NK-92 (cell line): ENCODE measurements around the gene NPAS3.

ENCODE experiments used
- DNase-seq: peaks from one replicate; lab custom pipeline; 2025; ENCODE audit not compliant: unreplicated experiment; lab: John Stamatoyannopoulos, UW

The NPAS3 gene

DNA sequence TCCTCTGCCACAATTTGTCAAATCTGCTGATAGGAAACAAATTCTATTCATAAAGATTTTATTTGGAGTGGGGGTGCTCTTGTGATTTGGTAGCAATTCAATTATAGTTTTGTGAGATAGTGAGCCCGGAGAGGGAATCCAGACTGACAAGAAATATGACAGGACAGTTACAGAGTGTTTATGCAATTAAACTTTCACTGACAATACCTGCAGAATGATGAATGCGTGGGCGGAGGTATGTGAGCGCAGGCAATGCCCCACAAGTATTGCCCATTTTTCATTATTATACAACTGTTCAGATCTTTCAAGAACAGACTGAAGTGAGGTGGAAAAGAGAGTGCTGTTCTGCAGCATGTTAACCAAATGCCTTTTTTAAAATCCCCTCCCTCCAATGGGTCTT is 753.2 kb downstream of the NPAS3 start:
- DNase-seq: no peak

- no peak for DNase-seq
These were observed 754.1 kb downstream of the NPAS3 start for GRCh38 chr14:33692762-33693161.

DNA sequence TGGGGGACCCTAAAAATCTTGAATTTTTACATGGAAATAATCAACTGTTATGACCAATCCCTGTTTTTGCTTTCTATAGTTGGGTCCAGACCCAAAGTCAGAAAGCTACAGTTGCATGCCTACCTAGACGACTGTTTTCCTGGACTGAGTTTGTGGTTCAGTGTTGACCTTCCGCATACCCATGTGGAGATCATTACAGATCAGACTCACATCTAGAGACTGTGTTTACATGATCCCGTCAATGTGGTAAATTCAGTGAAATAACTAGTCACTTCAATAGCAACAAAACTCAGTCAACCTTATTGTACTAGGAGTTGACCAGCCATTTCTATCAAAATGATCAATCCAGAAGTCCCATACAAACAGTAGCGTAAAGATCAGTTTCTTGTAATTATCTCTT is 754.6 kb downstream of the NPAS3 start:
- no peak for DNase-seq

DNA sequence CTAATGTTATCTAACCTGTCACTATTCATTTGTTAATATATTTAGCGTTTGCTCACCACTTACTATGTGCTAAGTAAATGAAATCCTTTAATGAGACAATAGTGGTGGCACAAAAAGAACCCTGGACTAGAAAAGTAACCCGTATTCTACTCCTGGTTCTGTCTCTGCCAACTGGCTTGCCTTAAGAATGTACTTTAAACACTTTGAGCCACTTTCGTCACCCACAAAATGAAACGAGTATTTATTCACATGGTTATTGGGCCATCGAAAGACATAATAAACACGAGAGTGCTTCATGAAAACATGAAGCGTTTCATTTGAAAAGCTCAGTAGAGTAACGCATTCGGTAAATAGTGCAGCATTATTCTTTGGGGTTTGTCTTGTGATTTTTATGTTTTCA is 757.5 kb downstream of the NPAS3 start:
- no peak for DNase-seq

- DNase-seq: no peak
These were observed 760.8 kb downstream of the NPAS3 start for GRCh38 chr14:33699300-33699983.

GRCh38 chr14:33700052-33700451 is 761.4 kb downstream of the NPAS3 start:
- DNase-seq: no peak

GRCh38 chr14:33702293-33702692 is 763.6 kb downstream of the NPAS3 start:
- DNase-seq: no peak

DNA sequence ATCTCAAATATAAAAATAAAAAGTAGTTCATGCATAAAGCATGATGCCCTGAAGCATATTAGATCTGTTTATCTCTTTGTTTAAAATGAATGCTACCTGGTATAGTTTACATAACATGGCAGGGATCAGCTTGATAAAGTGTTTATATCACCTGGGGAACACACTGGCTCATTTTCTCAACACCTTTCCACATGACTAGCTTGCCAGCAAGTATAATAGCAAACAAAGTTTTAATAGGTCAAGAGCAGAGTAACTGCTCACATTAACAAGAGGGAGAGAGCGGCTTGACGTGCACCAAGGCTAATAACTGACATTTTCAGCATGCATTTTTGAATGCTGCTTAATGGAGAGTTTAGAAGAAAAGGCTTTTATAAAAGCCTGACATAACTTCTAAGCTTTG is 765.8 kb downstream of the NPAS3 start:
- DNase-seq: no peak

DNA sequence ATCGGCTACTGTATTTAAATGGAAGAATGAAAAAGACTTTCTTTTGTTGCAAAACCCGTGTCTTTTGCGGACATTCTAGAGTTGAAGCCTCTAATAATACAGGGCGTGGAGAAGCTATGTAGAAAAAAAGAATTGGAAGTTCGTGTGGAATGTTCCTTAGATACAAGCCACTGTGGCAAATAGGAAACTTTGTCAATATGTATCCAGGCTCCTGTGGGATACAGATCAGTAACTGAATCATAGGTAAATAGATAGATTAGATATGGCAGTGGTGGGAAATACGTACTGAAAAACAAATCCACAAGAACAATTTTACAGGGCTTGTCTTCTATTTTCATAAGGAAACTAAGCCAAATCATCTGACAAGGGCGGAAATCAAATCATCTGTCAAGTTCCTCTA is 766.8 kb downstream of the NPAS3 start:
- no peak for DNase-seq

DNA sequence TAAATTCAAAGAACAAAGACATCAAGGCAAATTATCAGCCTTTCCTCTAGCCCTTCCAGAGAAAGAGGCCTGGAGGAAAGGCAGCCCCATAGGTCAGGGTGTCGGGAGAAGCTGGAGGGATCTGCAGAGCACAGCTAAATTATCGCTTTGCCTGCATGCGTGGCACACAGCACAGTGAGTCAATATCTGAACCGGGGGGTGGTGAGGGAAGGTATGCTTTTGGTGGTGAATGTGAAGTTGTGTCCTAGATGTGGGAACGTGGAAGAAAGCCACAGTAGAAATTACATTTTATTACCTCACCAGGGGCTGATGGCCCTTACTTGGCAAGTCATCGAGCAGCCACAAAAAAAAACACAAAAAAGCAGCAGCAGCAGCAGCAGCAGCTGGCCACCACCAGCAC is 769.0 kb downstream of the NPAS3 start:
- DNase-seq: no peak

GRCh38 chr14:33709283-33709682 is 770.6 kb downstream of the NPAS3 start:
- no peak for DNase-seq

DNA sequence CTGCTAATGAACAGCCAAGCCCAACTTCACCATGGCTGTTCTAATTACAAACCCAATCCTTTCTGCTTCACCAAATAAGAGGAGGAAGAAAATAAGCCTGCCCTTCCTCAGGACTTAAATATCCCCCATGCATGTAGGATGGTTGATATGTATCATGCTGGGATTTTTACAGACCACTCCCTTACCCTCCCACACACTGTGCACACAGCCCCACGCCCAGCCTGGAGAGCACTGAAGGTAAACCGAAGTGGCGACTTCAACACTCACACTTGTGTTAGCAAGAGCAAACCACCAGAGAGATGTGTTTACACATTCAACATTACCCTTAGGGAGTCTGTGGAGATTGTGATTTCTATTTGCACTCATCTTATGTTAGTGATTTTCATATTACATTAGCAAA is 771.0 kb downstream of the NPAS3 start:
- DNase-seq: no peak

GRCh38 chr14:33710273-33710672 is 771.6 kb downstream of the NPAS3 start:
- no peak for DNase-seq

- DNase-seq: no peak
These were observed 772.5 kb downstream of the NPAS3 start for GRCh38 chr14:33711194-33711593.

GRCh38 chr14:33711811-33712216 is 773.1 kb downstream of the NPAS3 start:
- no peak for DNase-seq

DNA sequence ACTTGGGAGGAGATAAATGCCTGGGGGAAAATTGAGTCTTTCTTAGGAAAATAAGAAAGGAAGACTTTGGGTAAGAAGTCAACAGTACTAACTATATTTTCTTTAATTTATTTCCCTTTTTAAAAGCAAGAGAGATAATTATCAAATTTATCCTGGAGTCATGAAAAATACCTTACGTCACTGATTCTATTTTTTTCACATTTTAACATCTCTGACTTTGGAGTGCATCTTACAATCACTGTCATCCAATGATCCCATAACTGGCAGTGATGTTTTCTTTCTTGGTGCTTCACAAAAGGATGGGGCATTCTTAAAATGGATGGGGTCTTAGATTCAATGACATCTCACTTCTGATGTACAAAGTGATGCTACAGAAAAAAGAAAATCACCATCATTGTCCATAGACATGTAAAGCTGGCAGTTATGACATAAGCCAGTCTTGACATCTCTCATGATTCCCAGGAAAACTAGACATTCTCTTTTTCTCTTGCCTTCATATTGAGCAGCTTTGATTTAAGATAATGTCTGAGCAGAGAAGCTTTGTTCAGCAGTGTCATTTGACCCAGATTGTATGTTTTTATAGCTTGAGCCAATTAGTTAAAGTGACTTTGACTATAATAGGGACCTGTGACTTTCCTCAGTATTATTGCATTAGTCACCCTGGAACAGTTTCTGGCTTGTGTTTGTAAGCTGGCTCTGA is 776.0 kb downstream of the NPAS3 start:
- DNase-seq: no peak

DNA sequence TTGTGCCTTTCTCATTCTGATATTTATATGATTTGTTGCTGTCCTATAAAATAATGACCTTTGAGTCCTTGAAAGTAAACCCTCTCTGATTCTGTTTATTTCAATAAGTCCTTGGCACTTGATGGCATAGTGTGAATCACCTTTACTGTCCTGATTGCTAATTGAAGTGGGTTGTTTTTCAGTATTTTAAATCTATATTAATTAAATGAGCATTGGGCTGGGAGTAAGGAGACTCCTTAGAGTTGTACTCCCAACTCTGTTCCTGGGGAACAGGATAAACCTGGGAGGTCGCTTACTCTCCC is 776.5 kb downstream of the NPAS3 start:
- no peak for DNase-seq

GRCh38 chr14:33716921-33717320 is 778.2 kb downstream of the NPAS3 start:
- DNase-seq: no peak

DNA sequence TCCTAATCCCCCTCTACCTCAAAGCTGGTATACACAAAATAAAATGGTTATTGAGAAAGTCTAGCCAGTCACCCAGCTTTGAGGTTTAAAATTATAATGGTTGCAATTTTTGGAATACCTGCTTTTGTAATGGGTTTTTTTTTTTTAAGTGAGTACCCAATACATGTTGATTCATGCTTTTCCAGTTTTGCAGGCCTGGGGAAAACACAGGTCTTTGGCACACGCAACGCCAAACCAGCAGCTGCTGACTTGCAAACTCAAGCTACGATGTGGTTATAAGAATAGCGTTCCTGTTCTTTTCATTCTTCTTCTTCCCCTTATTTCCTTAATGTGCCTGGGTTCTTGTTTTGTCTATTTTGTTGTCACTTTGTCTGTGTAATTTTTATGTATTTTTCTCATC is 779.2 kb downstream of the NPAS3 start:
- no peak for DNase-seq

- no peak for DNase-seq
These were observed 781.7 kb downstream of the NPAS3 start for GRCh38 chr14:33720284-33720787.

DNA sequence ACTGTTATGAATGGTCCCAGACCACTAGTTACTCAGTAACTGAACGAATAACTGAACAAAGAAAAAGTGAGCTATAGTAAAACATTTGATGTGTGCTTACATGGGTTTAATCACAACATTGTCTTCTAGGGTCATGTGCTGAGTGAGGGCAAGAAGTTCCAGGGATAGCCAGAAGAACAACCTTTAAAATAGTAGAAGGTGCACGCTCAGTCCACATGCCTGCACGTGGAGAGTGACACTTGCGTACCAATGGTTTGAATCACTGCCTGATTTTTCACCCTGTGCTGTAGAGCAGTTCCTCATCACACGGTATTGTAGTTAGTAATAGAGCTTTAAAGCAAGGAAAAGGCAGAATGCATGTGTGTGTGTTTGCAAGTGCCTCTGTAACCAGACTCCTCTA is 788.0 kb downstream of the NPAS3 start:
- no peak for DNase-seq

- no peak for DNase-seq
These were observed 788.9 kb downstream of the NPAS3 start for GRCh38 chr14:33727606-33728005.

- DNase-seq: no peak
These were observed 789.4 kb downstream of the NPAS3 start for GRCh38 chr14:33728010-33728498.
